H4 (cell line): ENCODE measurements around the gene RAB40B. TPM values are rescaled to one million over a fixed set of nuclear protein-coding genes. Genes with fewer than 3 reads are reported as not detected.

Experiments
- DNase-seq: peaks from one replicate; pipeline ENCODE4 v3.0.0-alpha.2; 2015; ENCODE audit warnings: low spot score
- total RNA-seq: library from RNA; depleted of rRNA; stranded (reverse); fragments of >200 nt; shearing (Covaris generic); gene quantifications from 2 replicates; pipeline ENCODE4 v1.2.3, GENCODE V29; 2014

RAB40B gene
- total RNA-seq, 1 experiment from 2014 or later: 6.8 TPM

DNA sequence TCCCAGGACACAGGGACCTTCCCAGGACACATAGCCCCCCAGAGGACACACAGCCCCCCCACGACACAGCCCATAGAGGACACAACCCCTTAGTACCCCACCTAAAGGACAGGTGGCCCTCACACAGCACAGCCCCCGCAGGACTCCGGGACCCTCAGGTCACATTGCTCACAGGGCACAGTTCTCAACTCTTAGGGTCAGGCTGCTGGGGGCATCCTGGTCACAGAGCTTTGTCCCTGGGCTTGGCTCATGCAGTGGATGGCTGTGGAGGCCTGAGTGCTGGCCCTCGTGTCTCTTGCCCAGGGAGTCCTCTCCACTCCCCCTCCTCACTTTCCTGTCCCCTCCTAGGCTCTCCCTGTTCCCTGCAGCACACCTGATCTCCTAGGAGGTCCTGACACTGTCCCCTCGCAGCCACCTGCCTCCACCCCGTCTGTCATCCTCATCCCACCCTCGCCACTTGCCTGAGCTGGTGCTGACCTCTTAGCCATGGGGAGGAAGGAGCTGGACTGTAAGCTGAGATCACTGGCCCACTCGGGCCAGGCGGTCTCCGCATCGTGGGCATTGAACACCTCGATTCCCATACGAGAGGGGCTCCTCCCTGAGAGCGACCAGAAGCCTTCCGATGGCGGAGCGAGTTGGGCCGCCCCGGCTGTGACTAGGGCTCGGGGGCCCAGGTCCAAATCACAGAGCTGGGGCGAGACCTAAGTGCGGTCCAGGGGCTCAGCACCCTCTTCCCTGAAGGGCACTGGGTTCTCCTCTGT lies 48.8 kb downstream of the RAB40B start:
- DNase-seq: no peak

DNA sequence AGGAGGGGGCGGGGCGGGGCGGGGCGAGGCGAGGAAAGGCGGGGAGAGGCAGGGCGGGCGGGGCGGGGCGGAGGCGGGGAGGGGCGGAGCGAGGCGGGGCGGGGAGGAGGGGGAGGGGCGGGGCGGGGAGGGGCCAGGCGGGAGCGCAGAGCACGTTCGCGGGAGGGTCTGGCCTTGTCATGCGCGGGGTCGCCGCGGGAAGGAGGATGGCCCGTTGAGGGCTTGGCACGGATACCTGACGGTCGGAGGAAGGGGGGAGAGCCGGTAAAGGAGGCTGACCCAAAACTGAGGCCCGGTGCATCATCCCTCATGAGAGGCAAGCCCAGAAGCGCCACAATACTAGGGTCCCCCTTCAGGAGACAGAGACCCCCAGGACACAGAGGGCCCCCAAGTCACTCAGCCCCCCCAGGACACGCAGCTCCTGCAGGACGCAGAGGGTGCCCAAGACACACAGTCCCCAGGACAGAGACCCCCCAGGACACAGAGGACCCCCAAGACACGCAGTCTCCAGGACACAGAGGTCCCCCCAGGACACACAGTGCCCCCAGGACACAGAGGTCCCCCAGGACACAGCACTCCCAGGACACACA lies 49.7 kb downstream of the RAB40B start:
- DNase-seq: no peak

DNA sequence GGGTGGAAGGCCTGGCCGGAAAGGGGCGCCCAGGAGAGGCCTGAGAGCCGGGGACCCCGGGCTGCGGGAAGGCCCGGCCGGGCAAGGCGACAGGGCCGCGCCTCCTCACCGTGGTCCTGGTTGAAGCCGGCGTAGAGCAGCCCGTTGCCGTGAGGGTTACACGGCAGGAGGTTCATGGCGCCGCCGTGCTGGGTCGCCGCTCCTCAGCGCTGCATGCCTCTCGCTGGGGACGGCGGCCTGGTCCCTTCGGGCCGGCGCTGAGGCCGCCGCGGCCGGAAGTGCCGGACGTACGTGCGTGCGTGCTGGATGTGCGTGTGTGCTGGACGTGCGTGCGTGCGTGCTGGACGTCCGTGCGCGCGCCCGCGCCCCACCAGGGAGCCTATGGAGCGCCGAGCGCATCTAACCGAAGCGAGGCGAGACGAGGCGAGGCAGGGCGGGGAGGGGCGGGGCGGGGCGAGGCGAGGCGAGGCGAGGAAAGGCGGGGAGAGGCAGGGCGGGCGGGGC lies 50.3 kb downstream of the RAB40B start, which contains the start of gene WDR45B:
TSS of gene WDR45B (minus strand) at position 280 of the 504 bp plus-strand sequence. CDS start at position 176, 104 bp downstream.
- DNase-seq: peak; percentile 98

DNA sequence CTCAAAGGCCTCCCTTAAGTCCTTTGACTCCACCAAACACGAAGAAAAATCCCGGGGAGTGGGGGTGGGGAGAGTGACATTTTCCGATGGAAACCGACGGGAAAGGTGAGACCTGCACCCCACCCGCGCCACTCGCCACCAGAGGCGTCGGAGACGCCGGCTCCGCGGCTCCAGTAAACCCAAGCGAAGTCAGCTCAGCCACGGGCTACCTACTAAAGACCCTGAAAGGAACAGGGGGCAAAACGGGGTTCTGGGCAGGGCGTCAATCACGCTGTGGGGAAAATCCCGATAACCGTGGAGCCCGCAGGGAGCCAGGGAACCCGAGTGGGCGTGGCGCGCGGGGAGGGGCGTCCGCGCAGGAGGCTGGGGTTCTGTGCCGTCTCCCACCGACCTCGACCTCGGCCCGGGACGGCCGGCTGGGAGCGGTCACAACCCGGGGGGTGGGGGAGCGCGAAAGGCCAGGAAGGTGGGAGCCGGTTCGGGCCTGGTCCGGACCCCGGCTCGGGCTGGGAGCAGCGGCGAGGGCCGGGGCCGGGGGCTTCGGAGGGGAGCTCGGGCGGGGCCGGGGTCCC lies 50.8 kb downstream of the RAB40B start:
- DNase-seq: no peak

DNA sequence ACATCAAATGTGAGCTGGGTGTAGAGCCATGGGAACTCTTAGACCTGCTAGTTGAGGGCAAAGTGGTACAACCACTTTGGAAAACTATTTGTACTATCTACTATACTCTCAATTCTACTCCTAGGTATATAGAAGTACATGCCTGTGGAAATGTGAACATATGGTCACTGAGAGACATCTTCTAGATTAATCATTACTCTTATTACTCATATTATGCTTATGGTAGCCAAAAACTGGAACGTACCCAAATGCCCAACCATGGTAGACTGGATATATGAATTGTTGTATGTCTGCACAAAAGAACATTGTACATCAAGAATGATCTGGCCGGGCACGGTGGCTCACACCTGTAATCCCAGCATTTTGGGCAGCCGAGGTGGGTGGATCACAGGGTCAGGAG lies 53.0 kb downstream of the RAB40B start:
- no peak for DNase-seq

GRCh38 chr17:82644148-82644547 lies 54.4 kb downstream of the RAB40B start:
- no peak for DNase-seq

GRCh38 chr17:82642022-82642421 lies 56.5 kb downstream of the RAB40B start:
- DNase-seq: no peak

DNA sequence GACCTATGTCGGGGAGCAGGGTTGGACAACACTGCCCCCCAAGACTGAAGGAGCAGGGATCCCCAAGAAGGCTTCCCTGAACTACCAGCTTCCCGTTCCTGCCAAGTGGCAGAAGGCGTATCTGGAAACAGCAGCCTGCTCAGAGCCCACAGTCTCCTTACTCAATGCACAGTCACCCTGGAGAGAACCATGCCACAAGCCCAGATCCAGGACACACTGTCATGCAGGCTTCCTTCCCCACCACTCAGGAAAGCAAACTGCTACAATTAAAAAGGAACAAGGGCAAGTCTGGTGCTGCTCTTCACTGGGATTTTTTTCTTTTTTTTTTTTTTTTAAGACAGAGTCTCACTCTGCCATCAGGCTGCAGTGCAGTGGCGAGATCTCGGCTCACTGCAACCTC lies 58.5 kb downstream of the RAB40B start:
- DNase-seq: no peak

DNA sequence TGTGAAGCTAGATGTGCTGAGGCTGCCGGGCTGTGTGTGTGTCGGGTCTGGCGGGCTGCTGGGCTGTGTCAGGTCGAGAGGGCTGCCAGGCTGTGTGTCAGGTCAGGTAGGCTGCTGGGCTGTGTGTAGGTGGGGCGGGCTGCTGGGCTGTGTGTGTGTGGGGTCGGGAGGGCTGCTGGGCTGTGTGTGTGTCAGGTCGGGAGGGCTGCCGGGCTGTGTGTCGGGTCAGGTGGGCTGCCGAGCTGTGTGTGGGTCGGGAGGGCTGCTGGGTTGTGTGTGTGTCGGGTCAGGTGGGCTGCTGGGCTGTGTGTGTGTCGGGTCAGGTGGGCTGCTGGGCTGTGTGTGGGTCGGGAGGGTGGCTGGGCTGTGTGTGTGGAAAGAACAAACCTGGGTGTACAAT lies 58.9 kb downstream of the RAB40B start:
- DNase-seq: no peak

GRCh38 chr17:82638183-82638773 lies 60.2 kb downstream of the RAB40B start:
- no peak for DNase-seq

DNA sequence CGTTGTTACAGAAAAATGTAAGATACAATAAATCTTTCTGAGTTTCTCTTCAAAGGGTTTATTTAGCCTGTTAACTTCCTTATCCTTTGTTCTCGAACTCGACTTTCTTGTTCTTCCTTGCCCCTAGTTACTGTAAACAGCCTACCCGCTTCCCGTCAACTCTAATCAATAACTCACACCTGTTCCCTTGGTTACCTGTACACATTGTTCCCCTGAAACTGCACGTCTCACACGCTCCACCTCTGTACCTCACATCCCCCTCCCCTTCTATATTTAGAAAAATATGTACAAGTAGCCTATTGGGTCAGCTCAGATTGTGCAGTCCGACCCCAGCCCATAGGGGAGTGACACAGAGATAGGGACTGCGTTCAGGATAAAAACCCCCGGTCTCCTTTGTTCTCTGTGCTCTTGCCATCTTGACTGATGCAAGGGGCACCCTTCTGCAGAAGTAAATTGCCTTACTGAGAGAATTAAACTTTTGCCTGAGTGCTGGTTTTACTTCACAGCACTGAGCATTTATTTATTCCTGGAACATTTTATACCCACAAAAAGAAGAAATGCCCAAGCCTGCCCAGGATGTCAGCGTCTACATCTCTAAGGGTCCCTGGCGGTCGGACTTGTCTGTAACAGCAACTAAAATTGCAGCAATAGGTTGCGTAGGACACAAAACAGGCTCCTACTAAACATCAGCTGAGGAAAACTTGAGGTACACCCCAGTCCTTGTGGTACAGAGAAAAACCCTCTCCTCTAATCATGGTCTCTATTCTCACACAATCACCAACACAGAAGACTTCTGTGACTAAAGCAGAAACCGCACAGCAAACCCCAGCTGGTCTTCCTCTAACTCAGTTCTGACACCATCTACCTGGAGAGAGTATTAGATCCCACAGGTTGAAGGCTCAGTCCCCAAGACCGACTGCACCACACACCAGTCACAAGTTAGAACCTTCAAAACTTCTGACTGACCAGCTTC lies 61.6 kb downstream of the RAB40B start:
- no peak for DNase-seq

GRCh38 chr17:82633343-82633742 lies 65.2 kb downstream of the RAB40B start:
- no peak for DNase-seq

- DNase-seq: no peak
These were observed 66.0 kb downstream of the RAB40B start for GRCh38 chr17:82632451-82632850.

GRCh38 chr17:82631544-82631943 lies 67.0 kb downstream of the RAB40B start:
- DNase-seq: no peak

- DNase-seq: no peak
These were observed 68.3 kb downstream of the RAB40B start for GRCh38 chr17:82630212-82630611.

- no peak for DNase-seq
These were observed 68.8 kb downstream of the RAB40B start for GRCh38 chr17:82629748-82630147.

DNA sequence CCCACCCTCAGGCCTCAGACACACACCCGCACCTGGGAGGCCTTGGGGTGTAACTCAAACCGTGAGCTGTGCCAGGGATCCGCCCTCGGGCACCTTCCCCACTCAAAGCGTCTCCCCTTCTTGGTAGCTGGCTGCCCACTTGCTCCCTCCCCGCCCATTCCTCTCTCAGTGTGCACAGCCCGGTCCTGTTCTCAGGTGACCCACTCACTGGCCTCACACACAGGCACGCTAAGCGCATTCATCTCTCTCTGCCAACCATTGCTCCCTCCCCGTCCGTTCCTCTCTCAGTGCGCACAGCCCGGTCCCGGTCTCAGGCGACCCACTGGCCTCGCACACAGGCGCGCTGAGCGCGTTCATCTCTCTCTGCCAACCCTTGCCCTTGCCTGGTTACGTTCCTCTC lies 71.1 kb downstream of the RAB40B start:
- DNase-seq: no peak

- no peak for DNase-seq
These were observed 74.8 kb downstream of the RAB40B start for GRCh38 chr17:82623707-82624106.

DNA sequence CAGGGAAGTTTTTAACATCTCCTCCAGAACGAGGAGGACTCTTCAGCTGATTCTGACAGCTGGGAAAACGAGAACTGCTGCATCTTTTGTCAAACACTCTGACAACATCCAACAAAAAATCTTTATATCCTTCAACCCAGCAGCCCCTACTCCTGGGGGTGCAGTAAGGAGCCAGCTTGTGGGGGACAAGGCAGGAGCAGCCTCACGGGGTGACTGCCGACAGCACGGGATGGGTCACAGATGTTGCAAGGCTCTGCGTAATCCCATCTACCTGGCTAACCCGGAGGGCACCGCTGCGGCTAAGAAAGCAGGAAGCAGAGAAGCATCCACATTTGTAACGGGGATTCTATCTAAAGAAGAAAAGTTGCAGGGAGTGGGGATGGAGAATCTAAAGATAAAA lies 78.9 kb downstream of the RAB40B start:
- no peak for DNase-seq

- DNase-seq: no peak
These were observed 79.3 kb downstream of the RAB40B start for GRCh38 chr17:82619211-82619610.

- no peak for DNase-seq
These were observed 82.3 kb downstream of the RAB40B start for GRCh38 chr17:82616021-82616711.
